GM12874 (cell line): ENCODE results near the gene IPO7.

Source experiments
- TF ChIP-seq, protein P1 (sequence below): IDR thresholded peaks from 2 replicates; pipeline ENCODE4 v1.5.1; 2011; ENCODE audit warnings: low read depth, mild to moderate bottlenecking, control low read depth, low read length, moderate library complexity; ENCODE audit not compliant: insufficient read depth

The IPO7 gene

DNA sequence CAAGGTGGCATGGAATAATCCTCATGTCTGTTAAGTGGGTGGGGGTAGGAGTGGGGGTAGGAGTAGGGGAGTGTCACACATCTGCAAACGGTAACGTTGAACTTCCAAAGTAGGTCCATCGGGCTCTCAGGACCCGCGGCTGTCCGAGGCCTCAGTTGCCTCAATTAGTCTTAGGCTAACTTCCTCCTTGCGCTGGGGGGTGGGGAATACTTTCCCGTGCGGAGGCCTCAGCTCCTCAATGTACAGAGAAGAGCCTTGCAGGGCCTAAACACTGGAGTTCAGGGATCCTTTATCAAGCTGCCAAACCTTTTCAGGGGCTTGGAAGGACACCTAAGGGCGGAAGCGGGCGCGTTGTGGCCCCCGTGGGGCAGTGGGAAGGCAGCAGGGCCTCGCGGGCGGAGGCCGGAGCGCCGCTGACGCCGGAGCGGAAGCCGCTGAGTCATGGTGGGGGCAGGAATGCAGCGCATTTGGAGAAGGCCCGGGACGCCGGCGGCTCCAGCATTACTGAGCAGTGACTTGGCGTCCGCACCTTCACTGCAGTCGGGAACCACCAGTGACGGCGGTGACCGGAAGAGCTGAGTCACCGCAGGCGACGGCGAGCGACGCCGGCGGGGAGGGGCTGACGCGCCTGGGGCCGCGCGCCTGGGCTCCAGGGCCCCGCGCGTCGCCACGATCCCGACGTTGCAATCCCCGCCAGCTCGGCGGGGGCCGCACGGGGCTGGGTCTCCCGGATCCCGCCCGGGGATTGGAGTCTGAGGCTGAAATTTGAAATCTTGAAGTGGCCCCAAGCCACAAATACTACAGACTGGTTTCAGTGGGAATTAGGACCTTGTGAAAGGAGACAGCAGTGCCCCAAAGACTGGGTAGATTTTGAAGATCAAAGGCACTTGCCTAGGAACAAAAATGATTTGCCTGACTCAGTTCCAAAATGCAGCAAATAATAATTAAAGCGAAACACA lies 20.2 kb upstream of the IPO7 start:
- TF ChIP-seq, protein P1, sequence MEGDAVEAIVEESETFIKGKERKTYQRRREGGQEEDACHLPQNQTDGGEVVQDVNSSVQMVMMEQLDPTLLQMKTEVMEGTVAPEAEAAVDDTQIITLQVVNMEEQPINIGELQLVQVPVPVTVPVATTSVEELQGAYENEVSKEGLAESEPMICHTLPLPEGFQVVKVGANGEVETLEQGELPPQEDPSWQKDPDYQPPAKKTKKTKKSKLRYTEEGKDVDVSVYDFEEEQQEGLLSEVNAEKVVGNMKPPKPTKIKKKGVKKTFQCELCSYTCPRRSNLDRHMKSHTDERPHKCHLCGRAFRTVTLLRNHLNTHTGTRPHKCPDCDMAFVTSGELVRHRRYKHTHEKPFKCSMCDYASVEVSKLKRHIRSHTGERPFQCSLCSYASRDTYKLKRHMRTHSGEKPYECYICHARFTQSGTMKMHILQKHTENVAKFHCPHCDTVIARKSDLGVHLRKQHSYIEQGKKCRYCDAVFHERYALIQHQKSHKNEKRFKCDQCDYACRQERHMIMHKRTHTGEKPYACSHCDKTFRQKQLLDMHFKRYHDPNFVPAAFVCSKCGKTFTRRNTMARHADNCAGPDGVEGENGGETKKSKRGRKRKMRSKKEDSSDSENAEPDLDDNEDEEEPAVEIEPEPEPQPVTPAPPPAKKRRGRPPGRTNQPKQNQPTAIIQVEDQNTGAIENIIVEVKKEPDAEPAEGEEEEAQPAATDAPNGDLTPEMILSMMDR, result no peak

DNA sequence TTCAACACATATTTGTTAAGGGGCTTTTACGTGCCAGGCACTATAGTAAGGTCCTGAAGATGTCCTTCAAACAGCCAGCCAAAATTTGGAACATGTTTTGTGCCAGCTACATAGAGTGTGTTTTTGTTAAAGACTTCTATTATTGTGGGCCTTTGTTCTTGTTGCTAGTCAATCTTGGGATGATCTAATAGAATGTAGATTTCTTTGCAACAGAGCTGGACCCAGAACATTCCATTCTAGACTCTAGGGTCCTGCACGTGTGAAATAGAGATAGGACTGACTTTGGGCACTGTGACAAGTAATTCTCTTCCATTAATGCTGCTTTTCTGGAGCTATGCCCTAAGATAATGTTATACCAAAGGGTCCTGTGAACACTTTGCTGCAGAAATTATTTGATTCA lies 16.9 kb upstream of the IPO7 start:
- TF ChIP-seq, protein P1, result no peak

DNA sequence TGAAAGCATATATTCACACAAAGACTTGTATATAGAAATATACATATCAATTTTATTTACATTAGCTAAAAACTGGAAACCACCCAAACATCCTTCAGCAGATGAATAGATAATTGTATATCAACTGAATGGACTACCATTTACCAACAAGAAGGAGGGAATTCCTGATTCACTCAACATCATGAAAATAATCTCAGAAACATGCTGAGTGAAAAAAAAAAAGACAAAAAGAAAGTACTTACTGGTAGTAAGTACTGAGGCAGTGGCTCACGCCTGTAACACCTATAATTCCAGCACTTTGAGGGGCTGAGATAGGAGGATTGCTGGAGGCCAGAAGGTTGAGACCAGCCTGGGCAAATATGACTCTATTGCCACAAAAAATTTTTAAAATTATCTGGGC lies 7.4 kb upstream of the IPO7 start:
- TF ChIP-seq, protein P1, result no peak

DNA sequence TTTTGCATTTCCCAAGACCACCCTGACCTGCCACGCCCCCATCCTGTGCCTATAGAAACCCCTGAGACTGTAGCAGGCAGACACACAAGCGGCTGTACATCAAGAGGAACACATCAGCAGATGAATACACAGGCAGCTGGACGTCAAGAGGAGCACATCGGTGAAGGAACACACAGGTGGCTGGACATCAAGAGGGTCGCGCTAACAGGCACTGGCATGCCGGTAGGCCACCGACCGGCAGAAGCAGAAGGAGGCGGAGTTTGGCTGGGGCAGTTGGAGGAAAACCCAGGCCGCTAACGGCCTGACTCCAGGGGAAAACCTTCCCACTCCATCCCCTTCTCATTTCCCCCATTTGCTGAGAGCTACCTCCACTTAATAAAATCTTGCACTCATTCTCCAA lies 5.4 kb upstream of the IPO7 start:
- TF ChIP-seq, protein P1, result no peak

- TF ChIP-seq, protein P1, result no peak
Measured at GRCh38 chr11:9380773-9381172, 3.7 kb upstream of the IPO7 start.

GRCh38 chr11:9385327-9385899 lies 961 bp downstream of the IPO7 start:
- TF ChIP-seq, protein P1, result no peak

DNA sequence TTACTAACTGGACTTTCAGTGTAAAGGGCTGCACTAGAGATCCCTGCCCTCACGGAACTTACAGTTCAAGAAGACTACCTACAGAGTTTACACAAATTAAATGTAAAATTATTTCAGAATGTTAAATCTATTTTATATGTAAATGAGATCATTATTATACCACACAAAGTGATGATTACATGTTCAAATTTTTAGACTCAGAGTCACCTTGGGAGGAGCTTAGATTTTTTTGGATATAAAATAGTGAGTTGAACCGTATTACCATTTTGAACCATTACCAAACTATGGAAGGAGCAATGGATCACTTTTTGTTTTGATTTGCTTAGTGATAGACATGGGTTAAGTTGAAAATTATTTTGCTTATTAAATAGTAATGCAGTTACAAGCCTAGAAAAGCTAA lies 1.6 kb downstream of the IPO7 start:
- TF ChIP-seq, protein P1, result no peak
